MM.1S (cell line): ENCODE data around the gene FAM163A.

ENCODE experiments used
- CTCF ChIP-seq: fragments of 300-600 bp; sonication (generic); IDR thresholded peaks from 2 replicates; pipeline ENCODE4 v1.5.1; 2016; ENCODE audit warnings: antibody characterized with exemption, low read length, mixed read lengths
- EZH2 ChIP-seq: fragments of 300-600 bp; sonication (generic); optimal IDR thresholded peaks from 2 replicates; pipeline ENCODE3; 2017; ENCODE audit warnings: low read depth, mild to moderate bottlenecking, antibody characterized with exemption, low read length, mixed read lengths
- EZH2phosphoT487 ChIP-seq: fragments of 300-600 bp; sonication (generic); IDR thresholded peaks from 2 replicates; pipeline ENCODE4 v1.6.1; 2018; ENCODE audit warnings: antibody characterized with exemption, low read length

DNA sequence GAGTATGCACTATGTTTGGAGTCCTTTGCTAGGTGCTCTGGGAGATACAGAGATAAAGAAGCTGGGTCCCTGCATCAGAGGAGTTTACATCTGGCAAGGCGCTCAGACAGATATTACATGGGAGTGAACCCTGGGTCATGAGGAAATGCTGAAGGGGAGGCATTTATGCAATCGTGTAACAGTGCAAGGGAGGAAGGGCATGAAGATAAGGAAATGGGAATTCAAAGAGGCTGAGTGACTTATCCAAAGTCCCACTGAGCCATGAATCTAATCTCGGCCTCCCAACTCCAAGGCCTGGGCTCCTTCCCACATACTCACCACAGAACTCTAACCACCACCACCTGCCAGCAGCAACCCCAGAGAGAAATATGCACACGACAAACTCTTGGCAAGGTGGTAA, 51.6 kb downstream of the FAM163A start:
- no peak for TF ChIP-seq EZH2
- no peak for TF ChIP-seq CTCF
- TF ChIP-seq EZH2phosphoT487, result no peak
